Ovary (tissue), 9 donors: Measurements from ENCODE around the gene RMC1. TPM values are rescaled to one million over a fixed set of nuclear protein-coding genes. Genes with fewer than 3 reads are reported as not detected.

Source experiments
- DNase-seq, 5 donors: peaks; one replicate each; pipeline ENCODE4 v3.0.0-alpha.2; 2019 to 2020
- H3K27ac ChIP-seq, 2 donors: fragments of 200-600 bp; one replicate each; pipeline versions ENCODE4 v1.5.1 to v1.8.0; 2019 to 2022
- H3K27me3 ChIP-seq: fragments of 200-600 bp; one replicate; pipeline ENCODE4 v1.8.0; 2022
- H3K36me3 ChIP-seq: fragments of 200-600 bp; sonication (generic); one replicate; pipeline ENCODE4 v1.5.1; 2019
- H3K4me1 ChIP-seq: one replicate; pipeline ENCODE4 v1.8.1; 2013; ENCODE audit warnings: mild to moderate bottlenecking, moderate library complexity; ENCODE audit not compliant: insufficient read depth
- H3K4me3 ChIP-seq: fragments of 200-600 bp; sonication (generic); one replicate; pipeline ENCODE4 v1.5.1; 2017
- H3K9me3 ChIP-seq, 2 donors: fragments of 200-600 bp in 1 of 2; sonication (generic) in 1 of 2; one replicate each; pipeline versions ENCODE4 v1.5.1 to v1.8.1; 2013 to 2019; ENCODE audit warnings: mild to moderate bottlenecking in 1 of 2, moderate library complexity in 1 of 2
- EP300 ChIP-seq: sonication (generic); formaldehyde crosslinking; IDR thresholded peaks from one replicate; pipeline ENCODE4 v1.6.1; 2017; ENCODE audit warnings: antibody characterized with exemption
- POLR2A ChIP-seq: fragments of 450-650 bp; IDR thresholded peaks from one replicate; pipeline ENCODE4 v1.6.1; 2017; ENCODE audit warnings: antibody characterized with exemption, mild to moderate bottlenecking, moderate library complexity
- WGBS, 3 donors: extraction: QIAGEN DNeasy Blood & Tissue Kit in 1 of 3; methylation state at CpG; one replicate each; pipeline versions ENCODE4 v1.1.5 to v1.1.7; 2013 to 2017; 5-methylcytosine and 5-hydroxymethylcytosine counted together
- intact Hi-C, 4 donors: fragments of 100-400 bp; cut with DNase I; formaldehyde crosslinking; loops; one replicate each; pipeline versions ENCODE4 v1.11.0 to v1.15.1; 2022 to 2023
- polyA plus RNA-seq, 2 donors: library from polyadenylated mRNA; stranded (reverse); fragments of 200-250 nt in 1 of 2; fragments of 350-450 nt in 1 of 2; fragmentation: Illumina TruSeq in 1 of 2; extraction: RNeasy Lipid Tissue Mini Kit (QIAGEN cat#74804) in 1 of 2; gene quantifications; one replicate each; pipeline ENCODE4 v1.2.3, GENCODE V29; 2013 to 2014
- total RNA-seq, 7 donors: library from RNA; depleted of rRNA in 2 of 7; stranded (reverse); fragments of >200 nt in 2 of 7; fragmentation: NEBNext Ultra II Directional in 3 of 7; extraction: Animal tissue kit (Norgen Biotek cat#: 25700) in 3 of 7; gene quantifications; one replicate each; pipeline versions ENCODE4 v1.1.0 to v1.2.4, GENCODE V29; 2016 to 2023
- TF ChIP-seq, protein P1 (sequence below), 3 donors: fragments of 450-650 bp in 2 of 3; fragments of 200-600 bp in 1 of 3; IDR thresholded peaks; one replicate each; pipeline versions ENCODE4 v1.5.1 to v1.8.0; 2016 to 2022; ENCODE audit warnings: antibody characterized with exemption in 3 of 3, mild to moderate bottlenecking in 1 of 3
- donor health status: DM: no; HTN: no; CAD: no; lungs with moderate emphysema.
- donor health status: DM: no; HTN: no; CAD: no.
- donor health status: Bipolar disorder and iron deficiency.
- donor health status: DM: yes; HTN: yes; CAD: no.
- donor health status: DM: no; HTN: no; CAD: no.
- donor health status: DM: yes; HTN: yes; CAD: no.

Gene RMC1
- total and polyA plus RNA-seq, 9 donors = 15.0 to 29.5 (median 22.1) TPM

DNA sequence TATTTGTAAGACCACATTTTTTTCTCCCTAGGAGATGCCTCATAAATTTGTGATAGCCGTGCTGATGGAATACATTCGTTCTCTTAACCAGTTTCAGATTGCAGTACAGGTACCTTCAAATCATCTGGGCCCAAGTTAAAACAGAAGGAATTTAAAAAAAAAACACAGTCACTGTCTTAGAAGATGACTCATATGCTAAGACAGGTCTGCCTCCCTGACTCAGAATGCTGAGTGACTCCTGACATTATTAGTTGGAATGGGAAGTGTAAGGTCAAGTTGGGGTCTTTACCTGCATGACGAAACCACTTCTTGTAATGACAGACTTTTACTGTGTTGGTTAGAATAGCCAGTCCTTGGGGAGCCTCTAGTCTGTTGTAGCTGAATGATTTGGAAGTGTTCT lies 26.3 kb downstream of the RMC1 start:
- no peaks in the 10 kb centered on the region for H3K36me3 ChIP-seq

DNA sequence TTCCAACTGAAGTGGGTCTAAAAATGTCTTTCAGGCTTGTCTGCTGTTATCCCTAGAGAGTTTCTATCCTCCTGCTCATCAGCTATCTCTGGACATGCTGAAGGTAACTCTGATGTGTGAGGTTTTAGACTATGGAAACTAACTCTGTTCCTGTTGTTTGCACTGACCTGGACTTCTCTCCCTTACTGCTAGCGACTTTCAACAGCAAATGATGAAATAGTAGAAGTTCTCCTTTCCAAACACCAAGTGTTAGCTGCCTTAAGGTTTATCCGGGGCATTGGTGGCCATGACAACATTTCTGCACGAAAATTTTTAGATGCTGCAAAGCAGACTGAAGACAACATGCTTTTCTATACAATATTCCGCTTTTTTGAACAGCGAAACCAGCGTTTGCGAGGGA lies 26.9 kb downstream of the RMC1 start:
- TF ChIP-seq POLR2A (no peak), EP300 (no peak)
- TF ChIP-seq, protein P1, sequence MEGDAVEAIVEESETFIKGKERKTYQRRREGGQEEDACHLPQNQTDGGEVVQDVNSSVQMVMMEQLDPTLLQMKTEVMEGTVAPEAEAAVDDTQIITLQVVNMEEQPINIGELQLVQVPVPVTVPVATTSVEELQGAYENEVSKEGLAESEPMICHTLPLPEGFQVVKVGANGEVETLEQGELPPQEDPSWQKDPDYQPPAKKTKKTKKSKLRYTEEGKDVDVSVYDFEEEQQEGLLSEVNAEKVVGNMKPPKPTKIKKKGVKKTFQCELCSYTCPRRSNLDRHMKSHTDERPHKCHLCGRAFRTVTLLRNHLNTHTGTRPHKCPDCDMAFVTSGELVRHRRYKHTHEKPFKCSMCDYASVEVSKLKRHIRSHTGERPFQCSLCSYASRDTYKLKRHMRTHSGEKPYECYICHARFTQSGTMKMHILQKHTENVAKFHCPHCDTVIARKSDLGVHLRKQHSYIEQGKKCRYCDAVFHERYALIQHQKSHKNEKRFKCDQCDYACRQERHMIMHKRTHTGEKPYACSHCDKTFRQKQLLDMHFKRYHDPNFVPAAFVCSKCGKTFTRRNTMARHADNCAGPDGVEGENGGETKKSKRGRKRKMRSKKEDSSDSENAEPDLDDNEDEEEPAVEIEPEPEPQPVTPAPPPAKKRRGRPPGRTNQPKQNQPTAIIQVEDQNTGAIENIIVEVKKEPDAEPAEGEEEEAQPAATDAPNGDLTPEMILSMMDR (IDR thresholded peaks at IDR 0.05) = no peak
- no peaks in the 10 kb centered on the region for H3K9me3 ChIP-seq
- no peak for DNase-seq
- peaks cover 2% of the 10 kb centered on the region for H3K4me1 ChIP-seq
- intact Hi-C loops = no loop called here
- H3K36me3 ChIP-seq = no peaks in the 10 kb centered on the region
- no peak overlapping the region for H3K27ac ChIP-seq
- whole genome bisulfite sequencing, 3 donors = 85 to 89% (median 88%) methylated on average over 7 of the region's 7 CpGs
- no peaks in the 10 kb centered on the region for H3K27me3 ChIP-seq
- H3K4me3 ChIP-seq = no peak overlapping the region

More for the DNA sequence above, 26.3 kb downstream of the RMC1 start:
- no peak for TF ChIP-seq EP300
- TF ChIP-seq POLR2A = no peak
- TF ChIP-seq, protein P1 (IDR thresholded peaks at IDR 0.05) = no peak
- no peak for DNase-seq
- 86 to 93% (median 88%) methylated on average over 3 of the region's 3 CpGs for WGBS, 3 donors
- Histone ChIP-seq H3K4me1 (peaks cover 2% of the 10 kb centered on the region), H3K9me3 (no peaks in the 10 kb centered on the region), H3K4me3 (no peak overlapping the region), H3K27ac (no peak overlapping the region), H3K27me3 (no peaks in the 10 kb centered on the region)
- intact Hi-C loops = no loop called here

DNA sequence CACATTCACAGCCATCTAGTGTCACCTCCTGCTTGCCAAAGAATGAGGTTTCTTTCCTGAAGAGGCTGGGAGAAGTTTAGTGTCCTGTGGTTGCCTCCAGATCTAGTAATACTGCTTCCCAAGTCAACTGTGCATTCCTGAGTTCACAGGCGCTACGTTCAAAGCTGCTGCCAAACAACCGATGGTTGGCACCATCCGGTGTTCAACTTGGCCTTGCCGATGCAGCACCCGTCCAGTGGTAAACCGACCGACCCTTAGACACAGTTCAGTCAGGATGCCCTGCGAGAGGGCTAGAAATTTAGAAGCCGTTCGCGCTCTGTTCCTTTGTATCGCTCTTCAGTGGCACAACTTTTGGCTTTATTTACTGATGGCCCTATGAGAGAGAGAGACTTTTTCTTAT lies 28.6 kb downstream of the RMC1 start:
- no peak overlapping the region for H3K27ac ChIP-seq
- WGBS, 3 donors = 94 to 96% (median 96%) methylated on average over 13 of the region's 13 CpGs
- intact Hi-C loops = no loop called here

DNA sequence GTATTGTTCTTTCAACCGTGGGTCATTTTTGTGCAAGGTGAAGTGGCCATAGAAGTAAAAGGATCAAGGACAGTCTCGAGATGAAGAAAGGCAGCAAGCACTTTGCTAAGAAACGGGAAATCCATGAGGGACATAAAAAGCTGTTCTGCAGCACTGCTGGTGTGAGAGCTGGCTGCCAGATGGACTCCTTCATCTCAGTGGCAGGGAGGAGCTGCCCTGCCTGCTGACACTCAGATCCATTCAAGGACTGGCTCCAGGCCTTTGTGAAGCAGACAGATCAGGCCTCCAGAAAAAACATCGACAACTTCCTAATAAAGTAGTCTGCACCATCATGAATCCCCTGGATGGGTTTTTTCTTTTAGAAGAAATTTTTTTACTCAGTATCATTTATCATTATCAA lies 29.5 kb downstream of the RMC1 start:
- H3K9me3 ChIP-seq = no peaks in the 10 kb centered on the region
- peak; percentile 37 to 62 (median 56) for DNase-seq
- no peaks in the 10 kb centered on the region for H3K27me3 ChIP-seq
- intact Hi-C loops = no loop called here
- WGBS, 3 donors = 7 to 15% (median 11%) methylated on average over 4 of the region's 4 CpGs
- peaks cover 2% of the 10 kb centered on the region for H3K4me1 ChIP-seq
- H3K27ac ChIP-seq = peak overlapping the region in 1 of 2 donors; percentile 15
- H3K36me3 ChIP-seq = no peaks in the 10 kb centered on the region
- TF ChIP-seq, protein P1 (IDR thresholded peaks at IDR 0.05) = no peak
- TF ChIP-seq EP300 = no peak
- no peak overlapping the region for H3K4me3 ChIP-seq

More for the DNA sequence above, 28.6 kb downstream of the RMC1 start:
- no peaks in the 10 kb centered on the region for H3K9me3 ChIP-seq
- TF ChIP-seq POLR2A (no peak), EP300 (no peak)
- TF ChIP-seq, protein P1 (IDR thresholded peaks at IDR 0.05) = no peak
- H3K36me3 ChIP-seq = no peaks in the 10 kb centered on the region
- peaks cover 2% of the 10 kb centered on the region for H3K4me1 ChIP-seq
- no peaks in the 10 kb centered on the region for H3K27me3 ChIP-seq
- DNase-seq = no peak
- no peak overlapping the region for H3K4me3 ChIP-seq
